Measurements from ENCODE around the gene C4A.
"Not testable (repeated sequence)": the region's sequence is repeated elsewhere in the genome, so short reads cannot be mapped to it uniquely, and the experiment has no call there.

Gene C4A

DNA sequence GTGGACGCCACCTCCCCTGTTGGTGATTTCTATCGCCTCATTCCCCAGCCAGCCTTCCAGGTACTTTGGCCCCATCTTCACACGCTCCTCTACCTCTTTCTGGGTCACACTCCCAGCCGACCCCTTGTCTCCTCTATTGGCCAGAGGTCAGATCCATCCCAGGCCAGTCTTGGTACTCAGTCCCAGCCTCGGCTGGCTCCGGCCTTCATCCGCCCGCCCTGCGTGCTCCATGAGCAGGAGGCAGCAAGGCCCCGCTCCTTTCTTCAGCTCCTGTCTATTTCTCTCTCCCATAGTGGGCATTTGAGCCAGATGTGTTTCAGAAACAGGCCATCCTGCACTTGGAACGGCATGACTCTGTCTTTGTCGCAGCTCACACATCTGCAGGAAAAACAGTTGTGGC lies 20.2 kb upstream of the C4A start:
- DNase-seq, result no peak

DNA sequence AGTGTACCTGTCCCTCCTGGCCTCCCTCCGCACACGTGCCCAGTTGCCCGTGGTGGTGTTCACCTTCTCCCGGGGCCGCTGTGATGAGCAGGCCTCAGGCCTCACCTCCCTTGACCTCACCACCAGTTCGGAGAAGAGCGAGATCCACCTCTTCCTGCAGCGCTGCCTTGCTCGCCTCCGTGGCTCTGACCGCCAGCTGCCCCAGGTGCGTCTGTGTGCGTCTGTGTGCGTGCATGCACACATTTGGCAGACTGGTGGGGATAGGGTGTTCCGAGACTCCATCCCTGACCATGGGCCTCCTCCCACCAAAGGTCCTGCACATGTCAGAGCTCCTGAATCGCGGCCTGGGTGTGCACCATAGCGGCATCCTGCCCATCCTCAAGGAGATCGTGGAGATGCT lies 17.9 kb upstream of the C4A start:
- no peak for DNase-seq

DNA sequence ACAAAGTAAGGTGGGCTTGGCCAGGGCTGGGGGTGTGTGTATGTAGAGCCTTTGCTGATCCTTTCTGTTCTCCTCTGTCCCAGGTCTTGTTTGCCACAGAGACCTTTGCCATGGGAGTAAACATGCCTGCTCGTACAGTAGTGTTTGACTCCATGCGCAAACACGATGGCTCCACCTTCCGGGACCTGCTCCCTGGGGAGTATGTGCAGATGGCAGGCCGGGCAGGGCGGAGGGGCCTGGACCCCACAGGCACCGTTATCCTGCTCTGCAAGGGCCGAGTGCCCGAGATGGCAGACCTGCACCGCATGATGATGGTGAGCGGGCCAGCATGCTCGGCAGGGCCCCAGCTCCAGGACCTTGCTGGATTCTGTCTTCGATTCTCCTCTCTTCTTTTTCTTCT lies 16.2 kb upstream of the C4A start:
- DNase-seq, result no peak

DNA sequence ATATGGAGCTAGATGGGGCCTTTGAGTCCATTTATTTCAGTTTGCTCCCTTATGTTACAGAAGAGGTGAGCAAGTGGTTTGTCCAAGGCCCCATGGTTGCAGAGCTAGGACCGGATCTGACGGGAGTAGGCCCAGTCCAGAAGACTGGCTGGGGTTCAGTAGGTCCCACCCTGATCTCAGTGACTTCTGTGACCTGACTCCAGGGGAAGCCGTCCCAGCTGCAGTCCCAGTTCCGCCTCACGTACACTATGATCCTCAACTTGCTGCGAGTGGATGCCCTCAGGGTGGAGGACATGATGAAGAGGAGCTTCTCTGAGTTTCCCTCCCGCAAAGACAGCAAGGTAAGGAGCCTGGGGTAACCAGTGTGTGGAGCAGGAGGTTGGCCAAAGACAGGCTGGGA lies 15.4 kb upstream of the C4A start:
- no peak for DNase-seq

DNA sequence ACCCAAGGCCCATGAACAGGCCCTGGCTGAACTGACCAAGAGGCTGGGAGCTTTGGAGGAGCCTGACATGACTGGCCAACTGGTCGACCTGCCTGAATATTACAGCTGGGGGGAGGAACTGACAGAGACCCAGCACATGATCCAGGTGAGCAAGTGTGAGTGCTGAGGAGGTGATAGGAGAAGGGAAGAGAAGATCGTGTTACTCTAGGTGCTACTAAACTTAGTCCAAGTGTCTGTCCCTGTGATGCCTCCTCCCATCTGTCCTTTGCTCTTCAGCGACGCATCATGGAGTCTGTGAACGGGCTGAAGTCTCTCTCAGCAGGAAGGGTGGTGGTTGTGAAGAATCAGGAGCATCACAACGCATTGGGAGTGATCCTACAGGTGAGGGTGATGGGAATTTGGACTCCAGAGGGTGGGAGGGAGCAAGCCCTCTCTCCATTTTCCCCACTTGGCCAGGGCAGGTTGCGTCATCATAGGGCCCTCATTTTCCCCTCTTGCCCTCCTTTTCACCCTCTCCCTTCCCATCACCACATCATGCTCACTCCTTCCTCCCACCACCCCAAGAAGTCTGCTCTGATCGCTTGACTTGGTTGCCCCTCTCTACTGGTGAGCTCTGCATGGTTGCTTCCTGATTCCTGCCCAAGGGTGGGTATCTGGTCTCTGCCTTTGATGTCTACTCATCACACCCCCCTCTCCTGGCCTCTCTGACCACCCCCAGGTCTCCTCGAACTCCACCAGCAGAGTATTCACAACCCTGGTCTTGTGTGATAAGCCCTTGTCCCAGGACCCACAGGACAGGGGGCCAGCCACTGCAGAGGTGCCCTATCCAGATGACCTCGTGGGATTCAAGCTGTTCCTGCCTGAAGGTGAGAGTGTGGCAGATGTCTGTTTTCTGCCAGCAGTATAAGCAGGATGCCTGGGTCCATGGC lies 14.6 kb upstream of the C4A start:
- no peak for DNase-seq

DNA sequence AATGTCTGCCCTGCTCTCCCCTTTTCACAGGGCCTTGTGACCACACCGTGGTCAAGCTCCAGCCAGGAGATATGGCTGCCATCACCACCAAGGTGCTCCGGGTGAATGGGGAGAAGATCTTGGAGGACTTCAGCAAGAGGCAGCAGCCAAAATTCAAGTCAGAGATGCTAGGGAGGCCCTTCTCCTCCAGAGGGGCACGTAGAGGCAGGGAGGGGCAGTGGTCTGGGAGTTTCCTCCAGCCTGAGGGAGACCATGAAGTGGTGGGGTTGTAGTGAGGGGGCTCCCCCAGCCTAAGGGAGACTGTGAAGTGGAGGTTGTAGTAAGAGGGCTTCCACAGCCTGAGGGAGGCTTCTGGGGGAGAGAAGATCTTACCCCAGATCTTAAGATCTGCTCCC lies 13.9 kb upstream of the C4A start:
- DNase-seq, result no peak

DNA sequence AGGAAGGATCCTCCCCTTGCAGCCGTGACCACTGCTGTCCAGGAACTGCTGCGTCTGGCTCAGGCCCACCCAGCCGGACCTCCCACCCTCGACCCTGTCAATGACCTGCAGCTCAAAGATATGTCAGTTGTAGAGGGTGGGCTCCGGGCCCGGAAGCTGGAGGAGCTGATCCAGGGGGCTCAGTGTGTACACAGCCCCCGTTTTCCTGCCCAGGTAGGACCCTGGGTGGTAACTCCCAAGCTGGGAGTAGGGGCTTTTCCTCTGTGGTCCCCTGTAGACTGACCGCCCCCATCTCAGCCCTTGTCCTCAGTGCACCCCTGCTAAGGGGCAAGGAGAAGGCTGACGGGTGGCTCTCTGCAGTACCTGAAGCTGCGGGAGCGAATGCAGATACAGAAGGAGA lies 13.5 kb upstream of the C4A start:
- no peak for DNase-seq

DNA sequence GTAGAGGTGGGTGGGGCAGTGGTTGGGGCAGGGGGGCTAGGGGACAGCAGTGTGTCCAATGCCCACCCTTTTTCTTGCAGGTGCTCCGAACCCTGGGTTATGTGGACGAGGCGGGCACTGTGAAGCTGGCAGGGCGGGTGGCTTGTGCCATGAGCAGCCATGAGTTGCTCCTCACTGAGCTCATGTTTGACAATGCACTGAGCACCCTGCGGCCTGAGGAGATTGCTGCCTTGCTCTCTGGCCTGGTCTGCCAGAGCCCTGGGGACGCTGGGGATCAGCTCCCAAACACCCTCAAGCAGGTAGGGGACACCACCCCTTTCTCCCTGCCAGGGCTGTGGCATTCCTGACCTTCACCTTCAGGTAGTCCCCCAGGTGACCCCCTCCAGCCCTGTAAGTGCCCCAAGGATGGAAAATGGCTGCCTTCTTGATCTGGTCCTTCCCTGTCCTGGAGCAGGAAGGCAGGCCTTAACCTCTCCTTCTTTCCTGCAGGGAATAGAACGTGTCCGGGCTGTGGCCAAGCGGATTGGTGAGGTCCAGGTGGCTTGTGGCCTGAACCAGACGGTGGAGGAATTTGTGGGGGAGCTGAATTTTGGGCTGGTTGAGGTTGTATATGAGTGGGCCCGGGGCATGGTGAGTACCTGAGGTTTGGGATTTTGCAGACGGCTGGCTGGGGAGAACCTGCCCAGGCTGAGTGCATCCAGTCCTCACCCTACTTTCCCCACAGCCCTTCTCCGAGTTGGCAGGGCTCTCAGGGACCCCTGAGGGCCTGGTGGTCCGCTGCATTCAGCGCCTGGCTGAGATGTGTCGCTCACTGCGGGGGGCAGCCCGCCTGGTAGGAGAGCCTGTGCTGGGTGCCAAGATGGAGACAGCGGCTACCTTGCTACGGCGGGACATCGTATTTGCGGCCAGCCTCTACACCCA lies 12.8 kb upstream of the C4A start:
- DNase-seq, result no peak

DNA sequence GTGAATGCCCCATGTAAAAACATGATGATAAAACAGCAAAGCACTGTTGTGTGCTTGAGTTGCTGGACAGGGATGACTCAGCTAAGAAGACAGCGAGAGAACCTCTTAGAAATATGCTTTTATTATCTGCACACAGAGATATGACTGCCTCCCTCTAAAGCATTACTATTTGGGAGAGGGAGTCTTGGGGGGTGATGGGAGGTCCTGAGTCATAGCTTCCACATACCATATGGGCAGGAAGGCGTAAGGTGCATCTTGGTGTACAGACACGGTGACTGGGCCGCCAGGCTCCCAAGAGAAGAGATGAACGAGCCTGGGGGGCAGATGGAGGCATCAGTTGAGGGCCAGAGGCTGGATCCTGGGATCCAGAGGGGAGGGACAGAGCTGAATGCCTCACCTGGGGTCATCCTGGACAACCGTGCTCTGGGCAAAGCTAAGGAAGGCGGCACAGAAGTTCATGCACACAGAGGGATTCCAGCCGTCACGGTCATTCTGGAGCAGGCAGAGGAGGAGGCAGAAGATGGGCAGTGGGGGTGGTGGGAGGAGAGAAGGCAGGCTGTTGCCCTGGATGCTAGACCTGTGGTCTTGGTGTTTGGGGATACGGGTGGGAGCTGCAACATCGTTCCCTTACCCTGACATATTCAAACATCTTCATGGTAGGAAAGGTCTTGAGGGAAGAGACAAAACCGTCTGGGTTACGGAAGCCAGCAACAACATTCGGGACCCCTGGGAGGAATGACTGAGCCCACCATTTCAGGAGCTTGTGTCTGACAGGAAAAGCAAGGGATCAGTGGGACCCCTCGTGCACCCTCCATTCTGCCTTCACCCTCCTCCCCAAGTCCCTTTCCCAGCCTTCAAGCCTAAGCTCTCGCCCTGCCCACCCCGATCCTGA lies 11.9 kb upstream of the C4A start:
- DNase-seq, result no peak

DNA sequence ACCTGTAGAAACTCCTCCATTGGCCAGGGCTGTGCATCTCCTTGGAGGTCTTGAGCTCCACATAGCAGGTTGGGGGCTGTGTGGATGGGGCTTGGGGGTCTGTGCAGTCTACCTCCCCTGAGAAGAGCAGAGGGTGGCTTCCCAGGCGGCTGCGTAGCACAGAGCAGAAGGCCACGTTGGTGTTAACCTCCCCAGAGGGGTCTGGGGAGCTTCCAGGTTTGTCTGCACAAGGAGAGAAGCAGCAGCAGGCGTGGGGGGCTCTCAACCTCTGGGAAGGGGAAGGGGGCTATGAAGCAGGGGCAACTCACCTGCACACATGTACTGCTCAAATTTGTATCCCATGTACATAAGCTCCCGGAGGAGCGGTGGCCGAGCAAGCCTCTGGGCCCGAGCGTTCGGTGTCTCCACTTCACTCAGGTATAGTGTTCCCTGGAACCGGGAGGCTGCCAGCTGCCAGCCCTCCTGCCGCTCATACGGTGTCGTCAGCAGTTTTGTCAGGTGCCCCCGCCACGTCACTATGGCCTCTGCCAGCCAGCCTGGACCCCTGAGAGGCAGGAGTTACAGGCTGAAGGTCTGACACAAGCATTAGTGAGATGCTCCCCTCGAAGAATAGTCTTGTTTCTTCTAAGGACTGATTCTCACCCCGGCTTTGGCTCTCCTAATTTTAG lies 11.1 kb upstream of the C4A start:
- no peak for DNase-seq

DNA sequence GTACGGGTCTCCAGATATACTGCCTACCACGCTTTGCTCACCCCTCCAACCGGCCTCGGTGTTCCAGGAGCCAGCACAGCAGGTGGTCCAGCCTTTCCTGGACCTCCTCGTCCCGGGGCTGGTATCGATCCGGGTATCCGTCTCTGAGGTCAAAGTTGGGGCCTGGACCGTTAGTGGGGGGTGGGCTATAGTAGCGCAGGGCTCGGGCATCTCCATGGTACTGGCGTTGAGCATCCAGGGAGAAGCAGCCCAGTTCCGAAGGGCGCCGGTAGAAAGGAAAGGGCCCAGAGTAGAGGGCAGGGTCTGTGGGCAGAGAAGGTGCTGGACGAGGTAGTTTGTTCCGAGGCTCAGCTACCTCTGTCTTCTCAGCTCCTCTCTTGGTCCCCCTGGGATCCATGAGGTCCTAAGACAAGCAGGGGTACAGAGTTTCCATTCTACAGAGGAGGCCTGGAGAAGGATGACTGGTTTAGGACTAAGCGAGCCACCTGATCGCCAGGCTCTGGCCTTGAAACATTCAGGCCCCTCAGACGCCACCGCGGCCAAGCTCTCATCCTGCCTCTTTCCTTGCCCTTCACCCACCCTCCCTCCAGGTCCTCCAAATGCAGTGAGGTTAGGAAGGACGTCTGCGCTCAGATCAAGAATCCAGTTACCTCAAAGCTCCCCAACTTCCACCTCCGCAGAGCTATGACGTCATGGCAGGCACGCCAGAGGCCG lies 10.4 kb upstream of the C4A start:
- DNase-seq, result no peak

DNA sequence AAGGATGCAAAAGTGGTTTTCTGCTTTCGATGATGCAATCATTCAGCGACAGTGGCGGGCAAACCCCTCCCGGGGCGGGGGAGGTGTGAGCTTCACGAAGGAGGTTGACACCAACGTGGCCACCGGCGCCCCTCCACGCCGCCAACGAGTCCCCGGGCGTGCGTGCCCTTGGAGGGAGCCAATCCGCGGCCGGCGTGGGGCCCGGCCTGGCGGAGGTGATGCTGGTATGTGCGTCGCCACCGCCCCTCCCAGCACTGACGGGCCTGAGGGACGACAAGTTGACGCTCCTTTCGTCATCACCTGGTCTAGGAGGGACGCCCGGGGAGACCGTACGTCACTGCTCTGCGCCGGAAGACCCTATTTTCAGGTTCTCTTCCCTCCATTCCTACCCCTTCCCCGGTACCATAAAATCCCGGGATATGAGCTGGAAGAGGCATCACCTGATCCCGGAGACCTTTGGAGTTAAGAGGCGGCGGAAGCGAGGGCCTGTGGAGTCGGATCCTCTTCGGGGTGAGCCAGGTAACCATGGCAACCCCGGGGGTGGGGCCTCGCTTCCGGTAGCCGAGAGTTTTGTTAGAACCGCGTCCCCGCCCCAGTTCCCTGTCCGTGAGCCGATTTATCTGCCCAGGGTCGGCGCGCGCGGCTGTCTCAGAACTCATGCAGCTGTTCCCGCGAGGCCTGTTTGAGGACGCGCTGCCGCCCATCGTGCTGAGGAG lies 9.7 kb upstream of the C4A start, which contains the start of gene DXO:
Gene DXO, minus strand, starts transcription at position 146 of the 716 bp plus-strand sequence. CDS start 463 bp downstream, outside the sequence.
- peak; percentile 97 to 99 (median 98) for DNase-seq

DNA sequence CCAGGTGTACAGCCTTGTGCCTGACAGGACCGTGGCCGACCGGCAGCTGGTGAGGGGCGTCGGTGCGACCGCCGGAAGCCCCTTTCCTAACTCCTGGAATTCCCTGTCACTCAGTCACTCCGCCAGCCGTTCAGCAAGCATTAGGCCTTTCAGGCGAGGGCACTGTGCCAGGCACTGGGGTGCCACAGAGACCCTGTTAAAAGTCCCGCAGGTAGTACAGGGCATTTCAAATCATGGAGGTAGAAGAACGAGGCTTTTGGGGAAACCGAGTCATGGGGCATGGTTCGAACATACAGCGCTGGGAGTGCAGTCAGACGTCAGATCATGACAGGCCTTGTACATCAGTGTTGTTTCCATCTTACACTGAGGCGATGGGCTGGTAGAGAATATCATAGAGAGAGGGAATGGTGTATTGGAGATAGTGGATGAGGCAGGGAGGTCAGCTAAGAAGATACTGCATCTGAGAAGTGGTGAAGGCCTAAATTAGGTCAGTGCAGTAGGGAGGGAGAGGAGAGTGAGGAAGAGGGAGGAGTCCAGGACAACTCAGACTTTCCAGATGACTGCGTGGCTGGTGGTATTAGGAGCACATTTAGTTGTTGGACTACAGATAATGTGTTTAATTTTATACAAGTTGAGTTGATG lies 9.0 kb upstream of the C4A start:
- no peak for DNase-seq

DNA sequence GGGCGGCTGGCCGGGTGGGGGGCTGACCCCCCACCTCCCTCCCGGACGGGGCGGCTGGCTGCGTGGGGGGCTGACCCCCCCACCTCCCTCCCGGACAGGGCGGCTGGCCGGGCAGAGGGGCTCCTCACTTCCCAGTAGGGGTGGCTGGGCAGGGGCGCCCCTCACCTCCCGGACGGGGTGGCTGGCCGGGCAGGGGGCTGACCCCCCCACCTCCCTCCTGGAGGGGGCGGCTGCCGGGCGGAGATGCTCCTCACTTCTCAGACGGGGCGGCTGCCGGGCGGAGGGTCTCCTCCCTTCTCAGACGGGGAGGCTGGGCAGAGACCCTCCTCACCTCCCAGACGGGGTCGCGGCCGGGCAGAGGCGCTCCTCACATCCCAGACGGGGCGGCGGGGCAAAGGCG lies 5.8 kb upstream of the C4A start:
- not testable (repeated sequence) for DNase-seq

DNA sequence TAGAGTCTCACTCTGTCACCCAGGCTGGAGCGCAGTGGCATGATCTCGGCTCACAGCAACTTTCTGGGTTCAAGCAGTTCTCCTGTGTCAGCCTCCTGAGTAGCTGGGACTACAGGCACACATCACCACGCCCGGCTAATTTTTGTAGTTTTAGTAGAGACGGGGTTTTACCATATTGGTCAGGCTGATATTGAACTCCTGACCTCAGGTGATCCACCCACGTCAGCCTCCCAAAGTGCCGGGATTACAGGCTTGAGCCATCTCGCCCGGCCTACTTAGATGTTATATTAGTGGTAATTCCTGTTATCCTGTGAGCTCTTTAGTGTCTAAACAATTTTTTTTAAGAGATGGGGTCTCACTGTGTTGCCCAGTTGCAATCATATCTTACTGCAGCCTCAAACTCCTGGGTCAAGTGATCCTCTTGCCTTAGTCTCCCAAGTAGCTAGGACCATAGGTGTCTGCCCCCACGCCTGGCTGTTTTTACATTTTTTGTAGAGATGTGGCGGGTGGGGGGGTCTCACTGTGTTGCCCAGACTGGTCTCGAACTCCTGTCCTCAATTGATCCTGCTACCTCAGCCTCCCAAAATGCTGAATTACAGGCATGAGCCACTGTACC lies 3.9 kb upstream of the C4A start:
- no peak for DNase-seq

DNA sequence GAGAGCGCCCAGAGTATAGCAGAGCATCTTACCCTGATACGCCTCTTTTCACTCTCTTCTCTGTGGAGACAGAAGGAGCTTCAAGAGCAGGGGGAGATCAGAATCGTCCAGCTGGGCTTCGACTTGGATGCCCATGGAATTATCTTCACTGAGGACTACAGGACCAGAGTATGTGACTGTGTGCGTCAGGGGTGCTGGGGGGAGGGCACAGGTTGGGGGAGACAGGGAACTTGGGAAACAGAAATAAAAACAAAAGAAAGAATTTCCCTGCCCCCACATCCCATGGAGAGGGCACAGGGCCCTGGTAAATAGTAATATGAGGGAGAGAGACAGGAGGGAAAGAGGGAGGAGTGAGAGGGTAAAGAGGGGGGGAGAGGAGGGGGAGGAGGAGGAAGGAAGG lies 3.0 kb upstream of the C4A start:
- no peak for DNase-seq

DNA sequence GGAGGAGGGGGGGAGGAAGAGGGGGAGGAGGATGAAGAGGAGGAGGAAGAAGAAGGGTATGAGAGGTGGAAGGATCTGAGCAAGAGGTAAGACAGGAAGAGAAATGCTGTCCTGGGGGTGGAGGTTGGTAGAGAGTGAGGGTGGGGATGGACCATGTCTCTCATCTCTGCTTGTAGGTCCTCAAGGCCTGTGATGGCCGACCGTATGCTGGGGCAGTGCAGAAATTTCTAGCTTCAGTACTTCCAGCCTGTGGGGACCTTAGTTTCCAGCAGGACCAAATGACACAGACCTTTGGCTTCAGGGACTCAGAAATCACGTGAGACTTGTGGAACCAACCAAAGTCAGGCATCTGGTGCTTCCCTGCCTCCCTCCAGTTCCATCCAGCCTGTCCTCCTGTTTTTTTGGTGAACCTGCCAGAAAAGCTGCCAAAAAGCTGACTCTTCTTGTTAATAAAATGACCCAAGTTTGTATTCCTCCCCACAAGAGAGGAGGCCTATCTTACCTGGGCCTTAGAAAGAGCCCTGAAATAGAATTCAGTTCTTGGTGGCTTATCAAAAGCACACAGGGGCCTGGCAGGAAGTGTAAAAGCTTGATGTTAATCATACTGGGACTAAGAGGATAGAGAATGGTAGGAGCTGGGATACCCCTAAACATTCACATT lies 2.5 kb upstream of the C4A start:
- no peak for DNase-seq

DNA sequence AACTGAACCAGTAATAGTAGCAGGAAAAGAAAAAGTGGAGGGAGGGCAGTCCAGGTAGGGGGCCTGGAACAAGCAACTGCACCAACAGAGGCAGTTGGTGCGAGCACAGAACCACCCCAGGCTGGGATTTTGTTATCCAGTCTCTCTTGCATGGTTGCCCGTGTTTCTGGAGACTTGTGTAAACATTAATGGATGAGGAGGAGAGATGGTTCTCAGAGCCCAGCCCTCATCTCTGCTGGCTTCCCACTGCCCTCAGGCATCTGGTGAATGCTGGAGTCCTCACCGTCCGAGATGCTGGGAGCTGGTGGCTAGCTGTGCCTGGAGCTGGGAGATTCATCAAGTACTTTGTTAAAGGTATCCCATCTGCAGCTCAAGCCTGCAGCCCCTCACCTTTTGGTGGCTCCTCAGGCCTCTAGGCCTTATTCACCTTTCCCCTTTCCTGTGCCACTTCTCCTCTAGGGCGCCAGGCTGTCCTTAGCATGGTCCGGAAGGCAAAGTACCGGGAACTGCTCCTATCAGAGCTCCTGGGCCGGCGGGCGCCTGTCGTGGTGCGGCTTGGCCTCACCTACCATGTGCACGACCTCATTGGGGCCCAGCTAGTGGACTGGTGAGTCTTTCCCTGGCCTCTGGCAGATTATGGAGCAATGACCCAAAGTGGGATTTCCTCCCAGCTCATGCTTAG lies 1.5 kb upstream of the C4A start:
- DNase-seq, result not testable (repeated sequence)
